OCI-M1 (cell line): Measurements from ENCODE around the gene C2orf49.

ENCODE experiments used
- DNase-seq: peaks from one replicate; lab custom pipeline; 2025; lab: John Stamatoyannopoulos, UW

The C2orf49 gene

GRCh38 chr2:105383432-105384166 is 46.3 kb downstream of the C2orf49 start:
- DNase-seq: peak; percentile 60

- DNase-seq: no peak
Observed at GRCh38 chr2:105384216-105384615, 46.9 kb downstream of the C2orf49 start.

GRCh38 chr2:105384861-105385260 is 47.5 kb downstream of the C2orf49 start:
- no peak for DNase-seq

- no peak for DNase-seq
Observed at GRCh38 chr2:105385731-105386540, 48.6 kb downstream of the C2orf49 start.

GRCh38 chr2:105387225-105387624 is 49.9 kb downstream of the C2orf49 start:
- no peak for DNase-seq

- no peak for DNase-seq
Observed at GRCh38 chr2:105388971-105389381, 51.6 kb downstream of the C2orf49 start.

GRCh38 chr2:105390454-105390853 is 53.1 kb downstream of the C2orf49 start:
- DNase-seq: no peak

- DNase-seq: no peak
Observed at GRCh38 chr2:105391058-105391627, 53.8 kb downstream of the C2orf49 start.

GRCh38 chr2:105391763-105392662 is 54.7 kb downstream of the C2orf49 start:
- DNase-seq: no peak

- DNase-seq: no peak
Observed at GRCh38 chr2:105393373-105394055, 56.2 kb downstream of the C2orf49 start.

GRCh38 chr2:105394951-105395611 is 57.7 kb downstream of the C2orf49 start:
- DNase-seq: no peak

- DNase-seq: no peak
Observed at GRCh38 chr2:105395691-105396090, 58.4 kb downstream of the C2orf49 start.

GRCh38 chr2:105396254-105397024 is 59.1 kb downstream of the C2orf49 start:
- peak; percentile 62 for DNase-seq

GRCh38 chr2:105397025-105397722 is 59.8 kb downstream of the C2orf49 start:
- peak; percentile 51 for DNase-seq

GRCh38 chr2:105397953-105398335 is 60.6 kb downstream of the C2orf49 start:
- DNase-seq: peak; percentile 59

GRCh38 chr2:105398336-105399206 is 61.2 kb downstream of the C2orf49 start, which contains the start of gene FHL2:
TSS of gene FHL2 (minus strand) at chr2:105399051. CDS start at chr2:105386516, 12,535 bp downstream.
- peak; percentile 83 for DNase-seq
